GM19395 (cell line): ENCODE results near the gene CLEC18A.
"Not testable (repeated sequence)": the region's sequence is repeated elsewhere in the genome, so short reads cannot be mapped to it uniquely, and the experiment has no call there.

ENCODE experiments used
- ATAC-seq: cut with Tn5 transposase; IDR thresholded peaks from one replicate; pipeline ENCODE4 v1.9.1; 2021; ENCODE audit warnings: mild to moderate bottlenecking, moderate library complexity; ENCODE audit not compliant: unreplicated experiment

The CLEC18A gene

DNA sequence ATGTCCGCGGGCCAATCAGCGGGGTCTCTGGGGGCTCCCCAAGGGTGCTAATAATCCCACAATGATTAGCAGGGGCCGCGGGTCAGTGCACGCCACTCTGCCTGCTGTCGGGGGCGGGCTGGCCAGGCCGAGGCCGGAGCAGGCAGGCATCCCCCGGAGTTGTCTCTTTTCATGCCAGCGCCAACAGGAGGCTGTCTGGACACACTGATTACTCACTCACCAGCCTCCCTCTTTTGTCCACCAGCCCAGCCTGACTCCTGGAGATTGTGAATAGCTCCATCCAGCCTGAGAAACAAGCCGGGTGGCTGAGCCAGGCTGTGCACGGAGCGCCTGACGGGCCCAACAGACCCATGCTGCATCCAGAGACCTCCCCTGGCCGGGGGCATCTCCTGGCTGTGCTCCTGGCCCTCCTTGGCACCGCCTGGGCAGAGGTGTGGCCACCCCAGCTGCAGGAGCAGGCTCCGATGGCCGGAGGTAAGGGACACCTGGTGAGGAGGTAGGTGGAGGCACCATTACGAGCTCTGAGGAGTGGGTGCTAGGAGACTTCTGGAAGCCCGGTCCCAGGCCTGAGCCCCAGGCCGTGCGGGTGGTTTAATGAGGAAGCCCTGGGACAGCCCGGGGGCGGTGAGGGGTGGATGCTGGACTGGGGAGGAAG, at the start of gene CLEC18A:
TSS of gene CLEC18A (plus strand) at position 318 of the 655 bp plus-strand sequence. CDS start at position 351, 33 bp downstream.
- not testable (repeated sequence) for ATAC-seq

DNA sequence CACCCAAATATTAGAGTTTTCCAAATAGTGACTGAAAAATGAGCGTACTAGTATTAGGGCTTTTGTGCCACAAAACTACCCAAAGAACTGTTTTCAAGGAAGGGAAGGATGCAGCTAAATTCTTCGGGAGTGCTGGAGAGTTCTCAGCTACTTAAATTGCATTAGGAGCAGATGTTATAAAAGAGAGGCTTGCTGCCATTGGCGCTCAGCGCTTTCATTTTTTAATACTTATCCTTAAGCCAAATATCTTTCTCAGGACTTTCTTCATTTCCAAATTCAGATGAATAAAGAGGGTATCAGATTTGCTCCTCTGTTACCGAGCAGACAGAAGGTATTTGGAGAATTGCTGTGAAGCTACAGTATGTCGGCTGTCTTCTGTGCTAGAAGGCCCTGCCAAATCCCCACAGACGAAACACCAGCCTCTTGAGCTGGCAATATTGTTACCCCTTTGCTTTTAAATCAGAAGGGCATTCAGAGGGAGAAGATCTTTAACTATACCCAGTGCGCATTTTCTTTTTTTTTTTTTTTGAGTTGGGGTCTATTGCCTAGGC, 47.2 kb upstream of the CLEC18A start:
- no peak for ATAC-seq

GRCh38 chr16:69904495-69905170, 46.5 kb upstream of the CLEC18A start:
- ATAC-seq, result no peak

DNA sequence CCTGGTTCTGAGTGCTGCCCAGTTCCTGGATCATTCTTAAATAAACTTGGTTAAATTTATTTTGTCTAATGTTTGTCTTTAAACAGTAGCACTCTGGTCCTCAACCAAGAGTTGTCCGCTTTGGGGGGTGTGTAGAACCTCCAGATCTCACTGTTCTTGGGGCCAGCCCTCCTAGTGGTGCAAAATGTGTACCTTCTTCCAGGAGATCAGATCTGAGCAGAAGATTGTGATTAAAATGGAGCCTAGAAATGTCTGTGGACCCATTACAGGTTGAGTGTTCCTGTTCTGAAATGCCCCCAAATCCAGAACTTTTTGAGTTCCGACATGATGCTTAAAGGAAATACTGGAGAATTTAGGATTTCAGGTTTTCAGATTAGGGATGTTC, 46.0 kb upstream of the CLEC18A start:
- no peak for ATAC-seq

GRCh38 chr16:69906838-69907401, 44.2 kb upstream of the CLEC18A start:
- ATAC-seq, result no peak

- ATAC-seq, result no peak
These were observed 42.1 kb upstream of the CLEC18A start for GRCh38 chr16:69909043-69909442.

DNA sequence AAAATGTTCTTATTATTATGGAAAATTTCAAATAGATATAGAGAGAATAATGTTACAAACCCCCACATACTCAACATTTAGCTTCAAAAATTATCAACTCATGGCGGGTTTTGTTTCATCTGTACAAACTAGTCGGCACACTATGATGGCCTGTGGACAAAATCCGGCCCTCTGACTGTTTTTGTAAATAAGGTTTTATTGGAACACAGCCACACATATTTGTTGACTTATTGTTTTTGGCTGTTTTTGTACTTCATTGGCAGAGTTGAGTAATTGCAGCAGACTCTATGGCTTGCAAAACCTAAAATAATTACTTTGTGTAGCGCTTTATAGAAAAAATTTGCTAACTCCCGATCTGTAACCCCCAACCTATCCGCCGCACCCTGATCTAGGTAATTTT, 41.4 kb upstream of the CLEC18A start:
- ATAC-seq, result no peak

DNA sequence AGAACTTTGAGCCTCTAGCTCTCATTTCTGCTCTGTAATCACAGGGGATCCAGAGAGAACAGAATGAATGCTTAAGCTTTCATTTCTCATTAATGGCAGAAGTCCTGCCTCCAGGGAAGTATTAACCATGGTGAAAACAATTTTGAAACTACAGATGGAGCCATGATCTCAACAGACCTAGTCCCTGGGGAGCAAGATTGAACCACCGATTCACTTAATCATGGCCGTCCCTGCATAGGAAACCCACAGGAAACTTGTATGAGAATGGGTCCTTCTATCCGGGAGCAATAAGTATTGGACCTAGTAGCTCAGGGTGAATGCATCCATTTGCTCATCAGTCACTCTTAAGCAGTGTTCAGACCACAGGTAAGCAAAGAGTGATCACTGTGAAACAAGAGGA, 40.2 kb upstream of the CLEC18A start:
- no peak for ATAC-seq

DNA sequence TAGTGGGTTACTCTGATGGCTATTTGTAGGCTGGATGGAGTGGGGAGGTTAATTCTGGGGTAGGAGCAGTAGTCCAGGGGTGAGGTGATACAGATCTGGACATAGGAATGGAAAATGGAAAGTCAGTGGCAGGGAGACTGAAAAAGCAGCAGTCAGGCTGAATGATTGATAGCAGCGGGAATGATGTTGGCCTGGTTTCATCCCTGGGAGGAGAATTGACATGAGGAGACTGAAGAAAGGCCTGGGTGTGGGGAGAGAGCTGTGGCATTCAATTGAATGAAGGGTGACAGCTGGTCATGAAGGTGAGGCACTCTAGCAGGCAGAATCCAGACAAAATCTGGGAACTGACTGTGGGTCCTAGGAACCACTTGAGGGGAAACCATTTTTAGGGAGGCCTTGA, 34.7 kb upstream of the CLEC18A start:
- no peak for ATAC-seq

GRCh38 chr16:69917311-69917710, 33.8 kb upstream of the CLEC18A start:
- ATAC-seq, result no peak

DNA sequence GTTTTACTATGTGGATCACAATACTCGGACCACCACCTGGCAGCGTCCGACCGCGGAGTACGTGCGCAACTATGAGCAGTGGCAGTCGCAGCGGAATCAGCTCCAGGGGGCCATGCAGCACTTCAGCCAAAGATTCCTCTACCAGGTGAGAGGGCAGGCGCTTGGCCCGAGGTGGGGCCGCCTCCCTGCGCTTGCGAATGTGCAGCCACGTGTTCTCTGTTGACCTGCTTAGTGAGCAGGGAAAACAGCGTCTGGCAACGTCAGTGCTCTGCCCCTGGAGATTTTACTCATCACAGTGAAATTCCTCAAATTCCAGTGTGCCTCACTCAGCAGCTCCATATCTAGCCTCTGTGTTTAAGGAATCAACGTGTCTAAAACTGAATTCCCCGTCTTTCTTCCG, 33.4 kb upstream of the CLEC18A start:
- ATAC-seq, result no peak

DNA sequence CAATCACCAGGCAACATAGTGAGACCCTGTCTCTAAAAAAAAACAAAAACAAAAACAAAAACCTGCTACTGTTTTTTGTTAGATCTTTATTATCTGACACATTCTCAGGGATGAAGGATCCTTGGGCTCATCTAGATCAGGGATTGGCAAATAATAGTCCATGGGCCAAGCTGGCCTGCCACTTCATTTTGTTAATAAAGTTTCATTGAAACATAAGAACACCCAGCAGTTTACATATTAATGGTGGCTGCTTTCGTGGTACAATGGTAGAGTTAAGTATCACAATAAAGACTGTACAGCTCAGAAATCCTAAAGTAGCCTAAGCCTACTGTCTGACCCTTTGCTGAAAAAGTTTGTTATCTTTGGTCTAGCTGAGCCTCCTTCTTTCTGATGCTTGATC, 32.9 kb upstream of the CLEC18A start:
- ATAC-seq, result no peak

- ATAC-seq, result no peak
These were observed 30.0 kb upstream of the CLEC18A start for GRCh38 chr16:69921127-69921526.

- no peak for ATAC-seq
These were observed 28.9 kb upstream of the CLEC18A start for GRCh38 chr16:69922200-69922599.

GRCh38 chr16:69924041-69924775, 26.9 kb upstream of the CLEC18A start:
- ATAC-seq, result no peak

GRCh38 chr16:69924777-69925191, 26.4 kb upstream of the CLEC18A start:
- ATAC-seq, result no peak

DNA sequence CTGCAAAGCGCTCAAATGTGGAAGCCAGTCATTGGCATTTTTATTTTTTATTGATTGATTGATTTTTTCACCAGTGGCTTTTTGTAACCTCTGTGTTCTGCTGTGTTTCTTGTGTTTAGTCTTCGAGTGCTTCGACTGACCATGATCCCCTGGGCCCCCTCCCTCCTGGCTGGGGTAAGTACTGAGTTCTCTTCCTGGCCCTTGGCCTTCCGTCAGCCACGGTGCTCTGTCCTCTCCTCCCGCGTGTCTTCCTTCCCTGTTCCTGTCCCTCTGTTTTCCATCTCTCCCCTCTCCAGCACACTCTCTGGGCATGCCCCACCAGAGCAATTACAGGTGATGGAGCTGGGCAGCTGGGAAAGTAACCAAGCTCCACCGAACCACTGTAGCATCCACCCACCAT, 25.8 kb upstream of the CLEC18A start:
- no peak for ATAC-seq

- ATAC-seq, result no peak
These were observed 24.9 kb upstream of the CLEC18A start for GRCh38 chr16:69926241-69926640.

- ATAC-seq, result no peak
These were observed 23.9 kb upstream of the CLEC18A start for GRCh38 chr16:69927056-69927757.

DNA sequence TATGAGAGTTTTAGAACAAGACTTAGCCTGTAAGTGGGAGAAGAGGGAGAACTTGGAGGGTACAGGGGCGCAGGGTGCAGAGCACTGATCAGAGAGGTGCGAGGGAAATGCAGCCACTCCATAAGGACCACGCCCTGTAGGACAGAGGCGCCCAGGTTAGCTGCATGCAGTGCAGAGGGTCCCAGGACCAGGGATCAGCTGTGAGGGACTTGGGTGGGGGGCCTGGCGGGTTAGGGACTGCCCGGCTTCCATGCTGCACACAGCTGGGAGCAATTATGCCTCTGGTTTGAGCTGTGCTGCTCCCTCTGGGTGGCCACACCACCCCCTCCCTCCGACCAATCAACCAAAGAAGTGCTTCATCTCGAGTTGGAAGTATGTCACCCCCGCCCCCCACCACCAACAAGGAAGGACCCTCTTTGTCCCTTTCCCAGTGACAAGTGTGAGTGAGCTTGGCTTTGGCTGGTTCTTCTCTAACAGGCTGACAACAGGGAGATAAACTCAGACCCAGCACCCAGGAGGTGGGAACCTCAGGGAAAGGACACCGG, 22.2 kb upstream of the CLEC18A start:
- ATAC-seq, result no peak
